HG02678 (cell line): ENCODE measurements around the gene CNTNAP4.

Experiments used
- ATAC-seq: cut with Tn5 transposase; IDR thresholded peaks from one replicate; pipeline ENCODE4 v1.9.1; 2021; ENCODE audit warnings: mild to moderate bottlenecking, moderate library complexity; ENCODE audit not compliant: unreplicated experiment

The CNTNAP4 gene

GRCh38 chr16:76303637-76304314 lies 26.6 kb downstream of the CNTNAP4 start:
- ATAC-seq, result no peak

- no peak for ATAC-seq
These were observed 32.6 kb downstream of the CNTNAP4 start for GRCh38 chr16:76309639-76310335.

- no peak for ATAC-seq
These were observed 34.1 kb downstream of the CNTNAP4 start for GRCh38 chr16:76311260-76311659.

- ATAC-seq, result no peak
These were observed 41.4 kb downstream of the CNTNAP4 start for GRCh38 chr16:76318565-76318964.

- no peak for ATAC-seq
These were observed 51.9 kb downstream of the CNTNAP4 start for GRCh38 chr16:76329106-76329505.

GRCh38 chr16:76335180-76335974 lies 58.2 kb downstream of the CNTNAP4 start:
- no peak for ATAC-seq

- no peak for ATAC-seq
These were observed 58.9 kb downstream of the CNTNAP4 start for GRCh38 chr16:76336112-76336511.

GRCh38 chr16:76338472-76338871 lies 61.3 kb downstream of the CNTNAP4 start:
- ATAC-seq, result no peak

- ATAC-seq, result no peak
These were observed 66.6 kb downstream of the CNTNAP4 start for GRCh38 chr16:76343769-76344168.

- ATAC-seq, result no peak
These were observed 68.0 kb downstream of the CNTNAP4 start for GRCh38 chr16:76345163-76345661.

- no peak for ATAC-seq
These were observed 69.0 kb downstream of the CNTNAP4 start for GRCh38 chr16:76346210-76346609.

- ATAC-seq, result no peak
These were observed 74.2 kb downstream of the CNTNAP4 start for GRCh38 chr16:76351441-76351840.

- no peak for ATAC-seq
These were observed 83.2 kb downstream of the CNTNAP4 start for GRCh38 chr16:76360404-76360803.

- no peak for ATAC-seq
These were observed 93.1 kb downstream of the CNTNAP4 start for GRCh38 chr16:76370344-76370743.

- ATAC-seq, result no peak
These were observed 94.2 kb downstream of the CNTNAP4 start for GRCh38 chr16:76371441-76371840.

- ATAC-seq, result no peak
These were observed 96.8 kb downstream of the CNTNAP4 start for GRCh38 chr16:76373998-76374397.

- no peak for ATAC-seq
These were observed 99.8 kb downstream of the CNTNAP4 start for GRCh38 chr16:76376988-76377387.

- no peak for ATAC-seq
These were observed 100.8 kb downstream of the CNTNAP4 start for GRCh38 chr16:76378020-76378419.

- no peak for ATAC-seq
These were observed 103.9 kb downstream of the CNTNAP4 start for GRCh38 chr16:76381096-76381495.

- ATAC-seq, result no peak
These were observed 108.5 kb downstream of the CNTNAP4 start for GRCh38 chr16:76385601-76386230.

- no peak for ATAC-seq
These were observed 109.6 kb downstream of the CNTNAP4 start for GRCh38 chr16:76386784-76387183.
